ENCODE data around the gene ARRDC2. TPM values are rescaled to one million over a fixed set of nuclear protein-coding genes. Genes with fewer than 3 reads are reported as not detected.

Gene ARRDC2
- total and polyA plus RNA-seq, 12 donors, result 2.5 to 54.3 (median 17.3) TPM

GRCh38 chr19:17975032-17975431 lies 32.9 kb upstream of the ARRDC2 start:
- intact Hi-C loops (cut with DNase I), result no loop called here
- H3K9me3 ChIP-seq (replicated peaks in 1 of 3), result no peaks in the 10 kb centered on the region
- no peak overlapping the region for H3K4me3 ChIP-seq
- WGBS, 4 donors, result 83 to 91% (median 90%) methylated on average over 8 of the region's 8 CpGs
- H3K4me1 ChIP-seq (replicated peaks in 1 of 2), result no peaks in the 10 kb centered on the region
- TF ChIP-seq POLR2A (IDR thresholded peaks at IDR 0.05) (no peak), CTCF (IDR thresholded peaks at IDR 0.05) (no peak)
- H3K27ac ChIP-seq, result no peak overlapping the region
- H3K36me3 ChIP-seq (replicated peaks in 1 of 2), result no peaks in the 10 kb centered on the region
- H3K27me3 ChIP-seq, result no peaks in the 10 kb centered on the region
- no peak for DNase-seq

GRCh38 chr19:17977021-17977420 lies 30.9 kb upstream of the ARRDC2 start:
- no peaks in the 10 kb centered on the region for H3K9me3 ChIP-seq (replicated peaks in 1 of 3)
- H3K4me1 ChIP-seq (replicated peaks in 1 of 2), result no peaks in the 10 kb centered on the region
- no peak overlapping the region for H3K27ac ChIP-seq
- H3K4me3 ChIP-seq, result no peak overlapping the region
- no peak for DNase-seq
- no peaks in the 10 kb centered on the region for H3K36me3 ChIP-seq (replicated peaks in 1 of 2)
- WGBS, 4 donors, result 77 to 94% (median 82%) methylated on average over 4 of the region's 4 CpGs
- intact Hi-C loops (cut with DNase I), result no loop called here
- TF ChIP-seq POLR2A (IDR thresholded peaks at IDR 0.05) (no peak), CTCF (IDR thresholded peaks at IDR 0.05) (no peak)
- H3K27me3 ChIP-seq, result no peaks in the 10 kb centered on the region

- H3K27ac ChIP-seq, result no peak overlapping the region
- no peaks in the 10 kb centered on the region for H3K9me3 ChIP-seq (replicated peaks in 1 of 3)
- H3K27me3 ChIP-seq, result no peaks in the 10 kb centered on the region
- no peaks in the 10 kb centered on the region for H3K4me1 ChIP-seq (replicated peaks in 1 of 2)
- WGBS, 4 donors, result 62 to 67% (median 65%) methylated on average over 7 of the region's 7 CpGs
- no peak for DNase-seq
- intact Hi-C loops (cut with DNase I), result no loop called here
- no peak overlapping the region for H3K4me3 ChIP-seq
- no peaks in the 10 kb centered on the region for H3K36me3 ChIP-seq (replicated peaks in 1 of 2)
- TF ChIP-seq CTCF (IDR thresholded peaks at IDR 0.05), result no peak
- TF ChIP-seq POLR2A (IDR thresholded peaks at IDR 0.05), result no peak
Measured at GRCh38 chr19:17977488-17977887, 30.5 kb upstream of the ARRDC2 start.

GRCh38 chr19:17981611-17982010 lies 26.4 kb upstream of the ARRDC2 start:
- Histone ChIP-seq H3K36me3 (replicated peaks in 1 of 2) (no peaks in the 10 kb centered on the region), H3K4me1 (replicated peaks in 1 of 2) (no peaks in the 10 kb centered on the region), H3K9me3 (replicated peaks in 1 of 3) (no peaks in the 10 kb centered on the region), H3K4me3 (no peak overlapping the region), H3K27me3 (no peaks in the 10 kb centered on the region), H3K27ac (no peak overlapping the region)
- intact Hi-C loops (cut with DNase I), result no loop called here
- no peak for TF ChIP-seq CTCF (IDR thresholded peaks at IDR 0.05)
- no peak for TF ChIP-seq POLR2A (IDR thresholded peaks at IDR 0.05)
- 80 to 95% (median 94%) methylated on average over 15 to 38 of the region's 38 CpGs for WGBS, 4 donors
- DNase-seq, result no peak

All from adrenal gland (tissue), 12 donors.